GM21367 (cell line): ENCODE measurements around the gene SOHLH1.

Experiments
- ATAC-seq: cut with Tn5 transposase; IDR thresholded peaks from one replicate; pipeline ENCODE4 v1.9.1; 2021; ENCODE audit not compliant: unreplicated experiment

The SOHLH1 gene

DNA sequence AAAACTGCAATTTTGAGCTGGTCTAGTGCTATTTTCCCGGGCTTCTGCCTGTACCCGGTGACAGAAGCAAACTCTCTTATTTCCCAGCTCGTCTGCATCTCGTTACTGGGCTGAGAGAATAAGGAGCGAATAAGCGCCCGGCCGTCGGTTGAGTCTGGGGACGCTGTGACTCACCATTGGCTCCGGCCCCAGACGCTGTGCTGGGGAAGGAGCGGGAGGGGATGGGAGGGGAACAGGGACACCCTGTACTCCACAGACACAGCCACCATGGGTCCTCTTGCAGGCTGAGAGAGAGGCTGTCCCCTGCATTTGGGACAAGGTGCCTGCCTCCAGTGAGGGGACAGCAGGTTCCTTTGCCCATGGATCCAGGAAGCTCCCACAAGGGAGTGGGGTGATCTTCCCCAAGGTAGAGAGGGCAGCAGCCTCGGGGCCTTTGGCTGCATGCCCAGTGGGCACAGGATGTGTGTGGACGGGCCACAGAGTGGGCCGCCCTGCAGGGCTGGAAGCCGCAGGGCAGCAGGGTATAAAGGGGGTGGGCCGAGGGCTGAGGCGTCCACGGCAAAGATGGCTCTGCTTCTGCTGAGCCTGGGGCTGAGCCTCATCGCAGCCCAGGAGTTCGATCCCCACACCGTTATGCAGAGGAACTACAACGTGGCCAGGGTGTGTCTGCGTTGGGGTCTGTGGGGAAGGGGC is 36.4 kb downstream of the SOHLH1 start, which contains the start of gene LCN9:
LCN9 (plus strand) TSS at position 552 of the 693 bp plus-strand sequence; CDS start at position 565, 13 bp downstream.
- no peak for ATAC-seq

DNA sequence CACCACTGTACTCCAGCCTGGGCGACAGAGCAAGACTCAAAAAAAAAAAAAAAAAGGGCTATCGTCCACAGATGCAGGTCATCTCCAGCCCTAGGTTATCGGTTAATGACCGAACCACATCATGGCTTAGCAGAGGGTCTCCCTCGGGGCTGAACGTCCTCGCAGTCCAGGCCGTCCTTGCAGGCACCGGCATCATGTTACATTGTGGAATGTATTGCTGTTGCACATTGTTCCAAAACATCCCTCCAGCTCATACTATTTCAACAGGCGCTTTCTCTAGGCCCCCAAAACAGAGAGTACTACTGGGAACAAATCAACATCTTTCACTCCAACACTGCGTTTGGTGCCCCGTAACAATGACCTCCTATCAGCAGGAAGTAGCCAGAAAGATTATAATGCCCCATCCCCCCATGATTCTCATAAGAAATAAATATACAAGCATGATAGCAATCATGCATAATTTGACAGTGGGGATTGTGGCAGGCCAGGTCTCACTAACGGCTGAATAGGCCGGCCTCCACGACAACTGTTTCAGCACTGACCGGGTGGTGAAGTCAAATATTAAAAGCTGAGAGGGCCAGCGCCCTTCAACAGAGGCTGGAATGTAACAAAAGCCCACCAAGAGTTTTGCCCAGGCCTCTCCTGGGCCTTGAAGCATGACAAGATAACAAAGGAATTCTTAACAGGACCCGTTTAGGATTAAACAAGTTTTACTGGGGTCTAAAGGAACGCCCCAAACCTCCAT is 37.3 kb downstream of the SOHLH1 start:
- ATAC-seq: no peak

DNA sequence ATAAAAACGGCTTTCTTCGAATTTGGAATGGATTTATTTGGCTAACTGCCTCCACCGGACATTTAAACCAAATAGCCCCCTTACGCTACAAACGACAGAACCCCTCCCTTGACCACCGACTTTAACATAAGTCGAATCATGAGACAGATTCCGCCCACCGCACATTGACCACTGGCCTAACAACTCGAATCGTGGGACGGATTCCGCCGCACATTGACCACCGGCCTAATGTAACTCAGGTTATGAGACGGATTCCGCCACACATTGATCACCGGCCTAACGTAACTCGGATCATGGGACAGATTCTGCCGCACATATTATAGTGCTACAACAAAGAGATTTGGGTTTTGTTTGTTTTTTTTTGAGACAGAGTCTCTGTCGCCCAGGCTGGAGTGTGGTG is 38.9 kb downstream of the SOHLH1 start:
- no peak for ATAC-seq

- no peak for ATAC-seq
Observed at GRCh38 chr9:135659252-135659651, 40.0 kb downstream of the SOHLH1 start.

- no peak for ATAC-seq
Observed at GRCh38 chr9:135657416-135657815, 41.9 kb downstream of the SOHLH1 start.

- ATAC-seq: no peak
Observed at GRCh38 chr9:135655317-135655716, 44.0 kb downstream of the SOHLH1 start.

DNA sequence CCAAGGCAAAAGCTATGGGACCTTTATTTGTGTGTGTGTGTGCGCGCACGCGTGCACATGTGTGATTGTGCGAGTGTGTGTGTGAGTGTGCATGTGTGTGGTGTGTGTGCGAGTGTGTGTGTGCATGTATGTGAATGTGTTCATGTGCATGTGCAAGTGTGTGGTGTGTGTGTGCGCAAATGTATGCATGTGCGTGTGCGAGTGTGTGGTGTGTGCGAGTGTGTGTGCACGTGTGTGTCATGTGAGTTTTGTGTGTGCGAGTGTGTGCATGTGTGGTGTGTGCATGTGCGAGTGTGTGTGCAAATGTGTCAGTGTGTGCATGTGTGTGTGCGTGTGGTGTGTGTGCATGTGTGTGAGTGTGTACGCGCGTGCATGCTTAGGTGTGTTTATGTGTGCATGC is 48.9 kb downstream of the SOHLH1 start:
- no peak for ATAC-seq

GRCh38 chr9:135649508-135649907 is 49.8 kb downstream of the SOHLH1 start:
- no peak for ATAC-seq

DNA sequence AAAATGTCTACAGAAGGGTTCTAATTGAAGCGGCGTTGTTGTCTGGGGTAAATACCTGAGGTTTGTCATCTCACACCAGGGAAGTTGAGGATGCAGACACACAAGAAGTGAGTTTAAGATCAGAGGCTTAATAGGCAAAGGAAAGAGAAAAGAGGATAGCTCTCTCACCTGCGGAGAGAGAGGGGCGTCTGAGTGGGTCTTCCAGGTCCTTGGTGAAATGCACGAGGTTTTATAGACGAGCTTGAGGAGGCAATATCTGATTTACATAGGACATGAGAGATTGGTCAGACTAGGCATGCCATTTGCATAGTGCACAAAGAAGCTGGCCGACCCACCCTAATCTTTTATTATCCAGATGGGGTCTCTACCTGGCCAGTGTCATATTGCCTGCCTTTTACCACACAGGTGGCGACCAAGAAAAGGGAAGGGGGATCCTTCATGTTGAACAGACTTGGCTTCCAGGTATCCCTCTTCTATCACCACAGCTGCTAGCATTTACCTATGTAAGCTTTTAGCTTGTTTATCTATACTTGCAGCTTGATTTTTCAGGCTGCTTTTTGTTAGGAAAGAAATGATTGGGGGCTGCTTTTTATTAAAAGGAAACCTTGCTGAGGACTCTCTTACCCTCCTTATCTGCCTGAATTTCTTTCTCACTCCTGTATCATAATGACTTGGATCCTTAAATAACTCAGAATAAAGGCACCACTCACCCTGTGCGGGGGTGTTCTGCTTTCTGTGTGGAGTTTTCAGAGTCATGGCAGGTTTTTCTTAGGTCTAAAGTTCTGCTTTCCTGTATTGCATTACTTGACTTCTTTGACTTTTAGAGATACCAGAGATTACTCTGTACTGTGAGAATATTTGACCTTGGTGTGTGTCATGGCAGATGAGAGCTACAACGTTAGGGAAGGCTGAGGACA is 50.5 kb downstream of the SOHLH1 start:
- no peak for ATAC-seq

DNA sequence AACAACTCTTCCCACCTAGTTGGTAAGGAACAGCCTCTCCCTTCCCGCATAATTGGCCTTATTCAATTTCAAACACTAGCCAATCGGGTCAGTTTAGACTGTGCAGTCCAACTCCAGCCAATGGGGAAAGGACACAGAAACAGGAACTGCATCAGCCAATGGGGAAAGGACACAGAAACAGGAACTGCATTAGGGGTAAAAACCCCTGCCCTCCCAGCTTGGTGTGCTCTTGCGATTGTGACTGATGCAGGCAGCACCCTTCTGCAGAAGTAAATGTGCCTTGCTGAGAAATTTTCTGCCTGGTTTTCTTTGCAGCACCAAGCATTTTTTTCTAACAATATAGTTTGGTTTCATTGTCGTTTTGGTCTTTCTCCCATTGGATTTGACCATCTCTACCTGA is 51.4 kb downstream of the SOHLH1 start:
- no peak for ATAC-seq

- ATAC-seq: no peak
Observed at GRCh38 chr9:135644631-135645218, 54.6 kb downstream of the SOHLH1 start.
